Neural progenitor cell (in vitro differentiated cells): Measurements from ENCODE around the gene INPP5K. TPM values are rescaled to one million over a fixed set of nuclear protein-coding genes. Genes with fewer than 3 reads are reported as not detected.
"Not testable (repeated sequence)": the region's sequence is repeated elsewhere in the genome, so short reads cannot be mapped to it uniquely, and the experiment has no call there.

Source experiments
- DNase-seq: peaks from one replicate; pipeline ENCODE4 v3.0.0-alpha.2; 2016; ENCODE audit warnings: low spot score
- H2AFZ ChIP-seq: fragments of 200-600 bp; sonication (generic); replicated peaks from 2 replicates; pipeline ENCODE4 v1.6.1; 2016; ENCODE audit warnings: antibody characterized with exemption
- H3F3A ChIP-seq: fragments of 200-600 bp; sonication (generic); 2 replicates; pipeline ENCODE4 v1.6.1; 2016; ENCODE audit warnings: antibody characterized with exemption, low read depth
- H3K27ac ChIP-seq: fragments of 200-600 bp; sonication (generic); 2 replicates; pipeline ENCODE4 v1.5.1; 2016; ENCODE audit warnings: mild to moderate bottlenecking
- H3K27me3 ChIP-seq: fragments of 200-600 bp; sonication (generic); 2 replicates; pipeline ENCODE4 v1.6.1; 2016; ENCODE audit warnings: mild to moderate bottlenecking, moderate library complexity
- H3K36me3 ChIP-seq: fragments of 200-600 bp; sonication (generic); 2 replicates; pipeline ENCODE4 v1.5.1; 2016
- H3K4me1 ChIP-seq: fragments of 200-600 bp; sonication (generic); 2 replicates; pipeline ENCODE4 v1.6.1; 2016; ENCODE audit warnings: mixed run types
- H3K4me2 ChIP-seq: fragments of 200-600 bp; sonication (generic); 2 replicates; pipeline ENCODE4 v1.6.1; 2016
- H3K4me3 ChIP-seq: fragments of 200-600 bp; sonication (generic); 2 replicates; pipeline ENCODE4 v1.5.1; 2016
- H3K79me2 ChIP-seq: fragments of 200-600 bp; sonication (generic); 2 replicates; pipeline ENCODE4 v1.6.1; 2016; ENCODE audit warnings: low read depth
- H3K9ac ChIP-seq: fragments of 200-600 bp; sonication (generic); 2 replicates; pipeline ENCODE4 v1.6.1; 2016
- H3K9me3 ChIP-seq: fragments of 200-600 bp; sonication (generic); 2 replicates; pipeline ENCODE4 v1.5.1; 2016; ENCODE audit warnings: low read depth
- H4K20me1 ChIP-seq: fragments of 200-600 bp; sonication (generic); 2 replicates; pipeline ENCODE4 v1.6.1; 2016; ENCODE audit warnings: low read depth
- H3K27ac Mint-ChIP-seq: 3 replicates; pipeline ENCODE4 v1.8.0; 2021; ENCODE audit warnings: mixed read lengths
- H3K27me3 Mint-ChIP-seq: 2 replicates; pipeline ENCODE4 v1.8.0; 2022; ENCODE audit warnings: low read depth, mild to moderate bottlenecking, inconsistent platforms, moderate library complexity, mixed read lengths; ENCODE audit not compliant: insufficient read depth
- H3K36me3 Mint-ChIP-seq: 3 replicates; pipeline ENCODE4 v1.8.0; 2021; ENCODE audit warnings: mixed read lengths
- H3K4me1 Mint-ChIP-seq: 3 replicates; pipeline ENCODE4 v1.8.0; 2021; ENCODE audit warnings: mixed read lengths
- H3K4me3 Mint-ChIP-seq: 3 replicates; pipeline ENCODE4 v1.8.0; 2021; ENCODE audit warnings: mild to moderate bottlenecking, moderate library complexity, mixed read lengths
- H3K9me3 Mint-ChIP-seq: 3 replicates; pipeline ENCODE4 v1.8.0; 2020; ENCODE audit warnings: mixed read lengths
- EZH2 ChIP-seq: fragments of 200-600 bp; sonication (generic); IDR thresholded peaks from 2 replicates; pipeline ENCODE4 v1.6.1; 2017; ENCODE audit warnings: antibody characterized with exemption, mild to moderate bottlenecking, moderate library complexity
- EZH2phosphoT487 ChIP-seq: fragments of 200-600 bp; sonication (generic); IDR thresholded peaks from 2 replicates; pipeline ENCODE4 v1.6.1; 2017; ENCODE audit warnings: antibody characterized with exemption
- total RNA-seq: library from RNA; depleted of rRNA; stranded (reverse); fragments of >200 nt; gene quantifications from 2 replicates; pipeline ENCODE4 v1.2.3, GENCODE V29; 2015; ENCODE audit warnings: low replicate concordance
- TF ChIP-seq, protein P1 (sequence below): fragments of 200-600 bp; sonication (generic); IDR thresholded peaks from 2 replicates; pipeline ENCODE4 v1.5.1; 2017; ENCODE audit warnings: antibody characterized with exemption, mild to moderate bottlenecking

The INPP5K gene
- total RNA-seq, 1 donor from 2014 or later: 11.7 TPM

GRCh38 chr17:1452836-1453235 lies 63.6 kb downstream of the INPP5K start:
- peak overlapping the region; percentile 35 for H3K4me3 Mint-ChIP-seq
- no peak overlapping the region for H2AFZ ChIP-seq
- peaks cover 2% of the 10 kb centered on the region for H3K9me3 Mint-ChIP-seq
- no peak overlapping the region for H3K4me3 ChIP-seq
- H3K79me2 ChIP-seq: peaks cover 81% of the 10 kb centered on the region
- peaks cover 16% of the 10 kb centered on the region for H3F3A ChIP-seq
- H3K27me3 ChIP-seq: no peaks in the 10 kb centered on the region
- H3K27me3 Mint-ChIP-seq: peaks cover 7% of the 10 kb centered on the region
- no peaks in the 10 kb centered on the region for H3K9me3 ChIP-seq
- H3K27ac ChIP-seq: no peak overlapping the region
- peaks cover 6% of the 10 kb centered on the region for H3K4me1 ChIP-seq
- no peak for DNase-seq
- H3K4me2 ChIP-seq: no peak overlapping the region
- peaks cover 17% of the 10 kb centered on the region for H3K4me1 Mint-ChIP-seq
- H3K9ac ChIP-seq: no peak overlapping the region
- no peaks in the 10 kb centered on the region for H3K36me3 ChIP-seq
- H4K20me1 ChIP-seq: peaks cover 45% of the 10 kb centered on the region
- TF ChIP-seq, protein P1, sequence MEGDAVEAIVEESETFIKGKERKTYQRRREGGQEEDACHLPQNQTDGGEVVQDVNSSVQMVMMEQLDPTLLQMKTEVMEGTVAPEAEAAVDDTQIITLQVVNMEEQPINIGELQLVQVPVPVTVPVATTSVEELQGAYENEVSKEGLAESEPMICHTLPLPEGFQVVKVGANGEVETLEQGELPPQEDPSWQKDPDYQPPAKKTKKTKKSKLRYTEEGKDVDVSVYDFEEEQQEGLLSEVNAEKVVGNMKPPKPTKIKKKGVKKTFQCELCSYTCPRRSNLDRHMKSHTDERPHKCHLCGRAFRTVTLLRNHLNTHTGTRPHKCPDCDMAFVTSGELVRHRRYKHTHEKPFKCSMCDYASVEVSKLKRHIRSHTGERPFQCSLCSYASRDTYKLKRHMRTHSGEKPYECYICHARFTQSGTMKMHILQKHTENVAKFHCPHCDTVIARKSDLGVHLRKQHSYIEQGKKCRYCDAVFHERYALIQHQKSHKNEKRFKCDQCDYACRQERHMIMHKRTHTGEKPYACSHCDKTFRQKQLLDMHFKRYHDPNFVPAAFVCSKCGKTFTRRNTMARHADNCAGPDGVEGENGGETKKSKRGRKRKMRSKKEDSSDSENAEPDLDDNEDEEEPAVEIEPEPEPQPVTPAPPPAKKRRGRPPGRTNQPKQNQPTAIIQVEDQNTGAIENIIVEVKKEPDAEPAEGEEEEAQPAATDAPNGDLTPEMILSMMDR: no peak
- TF ChIP-seq EZH2: no peak
- H3K27ac Mint-ChIP-seq: no peak overlapping the region
- H3K36me3 Mint-ChIP-seq: peaks cover 24% of the 10 kb centered on the region

DNA sequence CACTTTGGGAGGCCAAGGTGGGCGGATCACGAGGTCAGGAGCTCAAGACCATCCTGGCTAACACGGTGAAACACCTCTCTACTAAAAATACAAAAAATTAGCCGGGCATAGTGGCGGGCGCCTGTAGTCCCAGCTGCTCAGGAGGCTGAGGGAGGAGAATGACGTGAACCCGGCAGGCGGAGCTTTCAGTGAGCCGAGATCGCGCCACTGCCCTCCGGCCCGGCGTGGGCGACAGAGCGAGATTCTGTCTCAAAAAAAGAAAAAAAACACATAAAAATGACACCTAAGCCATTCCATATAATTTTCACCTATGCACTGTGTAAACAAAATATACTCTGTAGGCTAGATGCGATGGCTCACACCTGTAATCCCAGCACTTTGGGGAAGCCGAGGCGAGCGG lies 66.2 kb downstream of the INPP5K start:
- Histone ChIP-seq H4K20me1 (peaks cover 59% of the 10 kb centered on the region), H3K79me2 (peaks cover 99% of the 10 kb centered on the region)
- not testable (repeated sequence) for H3F3A ChIP-seq, H3K4me1 ChIP-seq, DNase-seq, H3K27ac Mint-ChIP-seq, H3K27me3 Mint-ChIP-seq, H3K9ac ChIP-seq, H3K4me3 ChIP-seq, H3K4me3 Mint-ChIP-seq, H3K27me3 ChIP-seq, H3K27ac ChIP-seq, H3K9me3 Mint-ChIP-seq, H2AFZ ChIP-seq, H3K9me3 ChIP-seq, H3K36me3 ChIP-seq, H3K4me2 ChIP-seq
- Mint-ChIP-seq H3K36me3 (peaks cover 37% of the 10 kb centered on the region), H3K4me1 (peaks cover 20% of the 10 kb centered on the region)

DNA sequence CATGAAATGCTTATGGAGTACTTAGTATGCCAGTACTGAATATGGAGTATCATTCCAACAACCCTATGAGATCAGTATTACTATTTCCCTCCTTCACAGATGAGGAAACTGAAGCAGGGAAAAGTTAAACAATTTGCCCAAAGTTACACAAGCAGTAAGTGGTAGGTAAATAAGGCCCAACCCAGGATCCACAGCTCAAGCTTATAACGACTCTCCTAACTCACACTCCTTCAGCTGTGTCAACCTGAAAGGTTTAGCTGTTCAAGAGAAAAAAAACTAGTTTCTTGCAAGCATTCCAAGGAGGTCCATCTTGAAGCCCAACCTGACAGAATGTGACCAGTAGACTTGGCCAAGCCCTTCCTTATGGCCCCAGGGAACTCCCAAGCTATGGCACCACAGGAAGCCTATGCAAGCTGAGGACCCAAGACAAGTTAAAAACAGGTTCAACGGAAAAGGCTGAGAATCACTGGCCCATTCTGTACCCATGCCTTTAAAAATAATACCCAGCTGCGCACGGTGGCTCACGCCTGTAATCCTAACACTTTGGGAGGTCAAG lies 66.9 kb downstream of the INPP5K start:
- Histone ChIP-seq H3K27me3 (no peaks in the 10 kb centered on the region), H3K9me3 (no peaks in the 10 kb centered on the region), H2AFZ (no peak overlapping the region), H3K4me3 (no peak overlapping the region), H3K4me1 (peaks cover 2% of the 10 kb centered on the region), H3K36me3 (no peaks in the 10 kb centered on the region), H3K9ac (no peak overlapping the region), H3K4me2 (no peak overlapping the region), H3K27ac (no peak overlapping the region), H4K20me1 (peaks cover 55% of the 10 kb centered on the region), H3F3A (no peaks in the 10 kb centered on the region), H3K79me2 (peaks cover 99% of the 10 kb centered on the region)
- Mint-ChIP-seq H3K27me3 (no peaks in the 10 kb centered on the region), H3K4me3 (no peak overlapping the region), H3K9me3 (peaks cover 2% of the 10 kb centered on the region), H3K4me1 (peaks cover 16% of the 10 kb centered on the region), H3K27ac (no peak overlapping the region), H3K36me3 (peaks cover 34% of the 10 kb centered on the region)
- no peak for DNase-seq
- TF ChIP-seq, protein P1: no peak
- TF ChIP-seq EZH2: no peak
- no peak for TF ChIP-seq EZH2phosphoT487

DNA sequence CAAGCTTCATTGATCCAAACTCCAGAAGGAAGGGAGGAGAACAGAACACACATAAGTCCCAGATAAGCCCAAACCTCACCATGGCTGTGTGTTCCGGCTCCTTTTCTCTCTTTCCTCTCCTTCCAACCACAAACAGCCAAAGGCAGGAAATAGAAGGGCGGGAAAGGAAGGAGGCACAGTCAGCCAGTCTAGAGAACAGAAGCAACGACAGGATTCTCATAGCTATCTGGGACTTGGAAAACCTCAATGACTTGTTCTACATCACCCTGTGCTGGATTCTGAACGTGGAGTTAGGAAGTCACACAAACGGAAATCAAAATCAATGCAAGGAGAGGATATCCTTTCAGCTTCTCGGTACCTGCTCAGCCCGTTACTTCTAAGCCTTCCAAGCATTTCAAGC lies 69.4 kb downstream of the INPP5K start:
- TF ChIP-seq EZH2phosphoT487: no peak
- TF ChIP-seq, protein P1: no peak
- Histone ChIP-seq H3K9me3 (no peaks in the 10 kb centered on the region), H3K79me2 (peaks cover 99% of the 10 kb centered on the region), H3K36me3 (no peaks in the 10 kb centered on the region), H3K27ac (no peak overlapping the region), H3K4me1 (no peaks in the 10 kb centered on the region), H2AFZ (no peak overlapping the region), H3K4me2 (no peak overlapping the region), H4K20me1 (peaks cover 36% of the 10 kb centered on the region), H3K27me3 (no peaks in the 10 kb centered on the region), H3K4me3 (no peak overlapping the region), H3K9ac (no peak overlapping the region), H3F3A (no peaks in the 10 kb centered on the region)
- no peak for DNase-seq
- Mint-ChIP-seq H3K4me3 (no peak overlapping the region), H3K27ac (no peak overlapping the region), H3K36me3 (peaks cover 29% of the 10 kb centered on the region), H3K27me3 (peaks cover 2% of the 10 kb centered on the region), H3K9me3 (peaks cover 2% of the 10 kb centered on the region), H3K4me1 (peaks cover 10% of the 10 kb centered on the region)
